CD4-positive, alpha-beta T cell treated with Interleukin-10 for 1 hour (primary cell): ENCODE data around the gene DNAJC16.

Experiments used
- DNase-seq: peaks from one replicate; pipeline ENCODE4 v3.0.0-alpha.2; 2020

DNAJC16 gene

GRCh38 chr1:15624133-15624714 is 97.6 kb downstream of the DNAJC16 start:
- no peak for DNase-seq

GRCh38 chr1:15625056-15625917 is 98.6 kb downstream of the DNAJC16 start:
- DNase-seq, result no peak
